Natural killer cell treated with Interleukin-12 subunit alpha and Interleukin-12 subunit beta and Interleukin-15 and Interleukin-18, amount 100 ng/mL, for 72 hours (primary cell): ENCODE results near the gene CIDEC. TPM values are rescaled to one million over a fixed set of nuclear protein-coding genes. Genes with fewer than 3 reads are reported as not detected.

ENCODE experiments used
- ATAC-seq, 2 donors: fragments of 150-1000 bp; cut with Tn5 transposase in 1 of 2; sonication (Bioruptor Pico), chemical (Tn5 transposase) in 1 of 2; 2 replicates each; pipeline ENCODE4 v1.10.0; 2021
- DNase-seq: peaks from one replicate; pipeline ENCODE4 v3.0.0; 2022; ENCODE audit warnings: low spot score
- H3K27ac Mint-ChIP-seq, 2 donors: 1 replicate in 1 of 2; 2 replicates in 1 of 2; pipeline ENCODE4 v1.8.0; 2022; ENCODE audit warnings: mixed read lengths in 2 of 2, mild to moderate bottlenecking in 1 of 2, moderate library complexity in 1 of 2
- H3K27me3 Mint-ChIP-seq, 2 donors: 1 replicate in 1 of 2; 2 replicates in 1 of 2; pipeline ENCODE4 v1.8.0; 2022; ENCODE audit warnings: mixed read lengths in 2 of 2
- H3K36me3 Mint-ChIP-seq: one replicate; pipeline ENCODE4 v1.8.0; 2022; ENCODE audit warnings: mixed read lengths
- H3K4me1 Mint-ChIP-seq, 2 donors: 1 replicate in 1 of 2; 2 replicates in 1 of 2; pipeline ENCODE4 v1.8.0; 2022; ENCODE audit warnings: low read depth in 2 of 2, mixed read lengths in 2 of 2, mild to moderate bottlenecking in 1 of 2
- H3K4me3 Mint-ChIP-seq: one replicate; pipeline ENCODE4 v1.8.0; 2022; ENCODE audit warnings: mixed read lengths
- H3K9me3 Mint-ChIP-seq: 2 replicates; pipeline ENCODE4 v1.8.0; 2022; ENCODE audit warnings: mixed read lengths
- total RNA-seq, 2 donors: library from RNA; stranded (reverse); gene quantifications; one replicate each; pipeline ENCODE4 v1.2.3, GENCODE V29; 2022

CIDEC gene
- total RNA-seq, 2 donors from 2014 or later = not detected

DNA sequence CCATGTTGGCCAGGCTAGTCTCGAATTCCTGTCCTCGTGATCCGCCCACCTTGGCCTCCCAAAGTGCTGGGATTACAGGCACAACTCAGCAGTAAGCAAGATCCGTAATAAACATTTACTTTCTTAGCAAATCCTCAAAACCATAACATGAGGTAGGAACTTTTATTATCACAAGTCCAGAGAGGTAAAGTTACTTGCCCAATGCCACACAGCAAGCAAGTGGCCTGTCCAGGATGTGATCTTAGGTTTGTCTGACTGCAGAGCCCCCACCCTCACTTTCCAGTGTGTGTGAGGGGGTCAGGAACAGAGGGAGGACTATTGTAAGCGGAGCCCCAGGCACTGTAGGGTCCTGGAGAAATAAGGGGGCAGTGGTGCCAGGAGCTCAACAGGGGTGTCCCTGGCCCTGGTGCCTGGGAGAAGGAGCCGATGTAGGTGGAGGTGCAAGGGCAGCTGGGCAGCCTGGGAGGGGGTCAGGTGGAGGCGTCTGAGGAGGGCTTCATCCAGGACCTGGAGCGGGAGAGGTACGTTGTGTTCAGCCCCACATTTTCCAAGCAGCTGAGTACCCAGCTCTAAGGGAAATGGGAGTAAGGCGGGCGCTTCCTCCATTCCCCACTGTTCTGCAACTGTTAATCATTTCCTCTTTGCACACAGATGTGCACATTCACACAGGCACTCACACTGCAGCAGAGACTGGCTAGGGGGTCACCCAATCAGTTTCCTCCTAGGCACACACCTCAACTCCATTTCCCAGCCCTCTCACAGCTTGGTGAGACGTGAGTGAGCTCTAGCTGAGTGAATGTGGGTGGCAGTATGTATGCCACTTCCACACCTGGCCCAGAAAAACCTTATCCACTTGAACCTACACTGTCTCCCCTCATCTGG lies 42.1 kb downstream of the CIDEC start:
- no peak overlapping the region for H3K27ac Mint-ChIP-seq
- no peaks in the 10 kb centered on the region for H3K9me3 Mint-ChIP-seq
- peaks cover 5% of the 10 kb centered on the region for H3K36me3 Mint-ChIP-seq
- H3K4me3 Mint-ChIP-seq = no peak overlapping the region
- DNase-seq (peak; percentile 22), ATAC-seq (no peak)
- no peaks in the 10 kb centered on the region for H3K27me3 Mint-ChIP-seq
- peaks cover 10 to 13% of the 10 kb centered on the region in 2 donors for H3K4me1 Mint-ChIP-seq

DNA sequence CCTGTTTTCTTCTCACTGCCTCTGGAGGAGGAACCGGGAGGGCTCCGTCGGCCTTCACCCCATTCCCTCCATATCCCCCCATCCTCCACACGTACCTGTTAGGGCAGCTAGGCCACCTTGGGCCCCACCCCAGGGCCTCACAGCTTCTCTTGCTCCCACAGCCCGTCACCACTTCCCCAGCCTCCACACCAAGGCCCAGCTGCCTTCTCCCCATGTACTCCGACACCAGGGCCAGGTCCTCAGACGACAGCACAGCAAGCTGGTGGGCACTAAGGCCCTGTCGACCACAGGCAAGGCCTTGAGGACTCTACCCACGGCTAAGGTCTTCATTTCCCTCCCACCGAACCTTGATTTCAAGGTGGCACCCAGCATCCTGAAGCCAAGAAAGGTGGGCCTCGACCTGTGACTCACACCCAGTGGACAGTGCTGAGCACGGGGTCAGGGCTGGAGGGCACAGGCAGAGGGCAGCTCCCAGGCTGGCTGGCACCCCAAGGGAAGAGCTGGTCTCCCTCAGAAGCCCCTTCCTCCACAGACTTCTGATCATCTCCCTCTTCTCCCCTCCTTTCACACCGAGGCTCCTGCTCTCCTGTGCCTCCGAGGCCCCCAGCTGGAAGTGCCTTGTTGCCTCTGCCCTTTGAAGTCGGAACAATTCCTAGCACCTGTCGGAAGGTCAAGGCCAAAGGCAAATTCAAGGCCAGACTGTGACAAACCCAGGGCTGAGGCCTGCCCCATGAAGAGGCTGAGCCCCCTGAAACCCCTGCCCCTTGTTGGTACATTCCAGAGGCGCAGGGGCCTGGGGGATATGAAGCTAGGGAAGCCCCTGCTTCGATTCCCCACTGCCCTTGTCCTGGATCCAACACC lies 45.3 kb downstream of the CIDEC start:
- H3K4me1 Mint-ChIP-seq = peaks cover 0 to 11% of the 10 kb centered on the region in 2 donors
- H3K9me3 Mint-ChIP-seq = no peaks in the 10 kb centered on the region
- DNase-seq = peak; percentile 40
- H3K4me3 Mint-ChIP-seq = no peak overlapping the region
- H3K27me3 Mint-ChIP-seq = no peaks in the 10 kb centered on the region
- no peak for ATAC-seq
- peak overlapping the region in 1 of 2 donors; percentile 50 for H3K27ac Mint-ChIP-seq
- H3K36me3 Mint-ChIP-seq = no peaks in the 10 kb centered on the region

DNA sequence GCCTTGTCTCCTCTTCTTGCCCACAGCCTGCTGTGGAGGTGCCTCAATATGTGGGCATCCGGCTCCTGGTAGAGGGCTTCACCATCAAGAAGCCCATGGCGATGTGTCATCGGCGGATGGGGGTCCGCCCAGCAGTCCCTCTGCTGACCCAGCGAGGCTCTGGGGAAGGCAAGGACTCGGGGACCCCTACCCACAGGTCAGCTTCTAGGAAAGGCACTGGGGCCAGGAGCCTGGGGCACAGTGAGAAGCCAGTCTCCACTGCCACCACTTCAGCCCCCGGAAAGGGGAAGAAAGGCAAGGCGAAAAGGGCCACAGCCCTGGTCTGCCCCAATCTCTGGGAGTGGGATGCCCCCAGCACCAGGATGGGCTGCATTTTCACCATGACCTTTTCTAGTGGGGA lies 47.0 kb downstream of the CIDEC start:
- DNase-seq = peak; percentile 54
- Mint-ChIP-seq H3K4me1 (peaks cover 0 to 11% of the 10 kb centered on the region in 2 donors), H3K27me3 (no peaks in the 10 kb centered on the region), H3K36me3 (no peaks in the 10 kb centered on the region), H3K4me3 (no peak overlapping the region), H3K27ac (no peak overlapping the region), H3K9me3 (no peaks in the 10 kb centered on the region)
- ATAC-seq = no peak

DNA sequence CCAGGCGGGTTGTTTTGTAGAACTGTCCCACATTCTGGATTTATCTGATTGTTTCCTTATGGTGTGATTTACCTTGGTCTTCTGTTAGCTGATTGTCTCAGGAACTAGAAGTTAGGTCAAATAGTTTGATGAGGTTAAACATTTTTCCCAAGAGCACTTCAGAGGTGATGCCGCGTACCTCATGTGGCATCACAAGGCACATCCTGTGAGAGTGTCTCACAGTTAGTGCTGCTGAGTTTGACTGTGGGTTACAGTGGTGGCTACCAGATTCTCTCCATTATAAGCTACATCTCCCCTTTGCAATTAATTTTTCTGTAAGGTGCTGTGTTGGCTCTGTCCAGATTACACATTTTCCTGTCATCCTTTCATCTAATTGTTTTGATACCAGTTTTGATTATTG lies 48.8 kb downstream of the CIDEC start:
- H3K36me3 Mint-ChIP-seq = no peaks in the 10 kb centered on the region
- H3K9me3 Mint-ChIP-seq = no peaks in the 10 kb centered on the region
- no peak for ATAC-seq
- H3K27ac Mint-ChIP-seq = no peak overlapping the region
- DNase-seq = peak; percentile 12
- peaks cover 0 to 12% of the 10 kb centered on the region in 2 donors for H3K4me1 Mint-ChIP-seq
- H3K4me3 Mint-ChIP-seq = no peak overlapping the region
- H3K27me3 Mint-ChIP-seq = no peaks in the 10 kb centered on the region

DNA sequence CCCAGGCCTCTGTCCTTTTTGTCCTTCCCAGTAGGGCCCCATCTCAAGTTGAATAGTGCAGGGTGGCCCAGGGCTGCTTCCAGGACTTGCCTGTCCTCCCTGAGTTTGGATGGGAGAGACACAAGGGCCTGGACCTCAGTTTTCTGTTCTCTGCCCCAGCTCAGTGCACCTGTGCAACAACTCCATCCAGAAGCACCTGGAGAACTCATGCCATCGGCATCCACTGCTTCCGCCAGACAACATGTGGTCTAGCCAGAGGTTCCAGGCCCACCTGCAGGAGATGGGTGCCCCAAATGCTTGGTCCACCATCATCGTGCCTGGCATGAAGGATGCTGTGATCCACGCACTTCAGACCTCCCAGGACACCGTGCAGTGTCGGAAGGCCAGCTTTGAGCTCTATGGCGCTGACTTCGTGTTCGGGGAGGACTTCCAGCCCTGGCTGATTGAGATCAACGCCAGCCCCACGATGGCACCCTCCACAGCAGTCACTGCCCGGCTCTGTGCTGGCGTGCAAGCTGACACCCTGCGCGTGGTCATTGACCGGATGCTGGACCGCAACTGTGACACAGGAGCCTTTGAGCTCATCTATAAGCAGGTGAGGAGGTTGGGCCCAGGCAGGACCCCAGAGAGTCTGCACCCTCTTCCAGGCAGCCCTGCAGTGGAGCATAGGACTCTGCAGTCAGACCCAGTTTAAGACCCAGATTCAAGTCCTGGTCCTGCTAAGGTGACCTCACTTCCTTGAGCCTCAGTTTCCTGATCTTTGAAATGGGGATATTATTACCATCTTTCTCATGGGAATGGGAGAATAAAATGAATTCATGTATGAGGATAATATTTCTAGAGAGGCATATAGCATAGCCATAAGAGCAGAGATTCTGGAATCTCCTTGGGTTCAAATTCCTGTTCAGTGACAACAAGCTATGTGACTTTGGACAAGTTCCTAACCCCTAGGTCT lies 51.0 kb downstream of the CIDEC start:
- H3K4me1 Mint-ChIP-seq = peaks cover 0 to 10% of the 10 kb centered on the region in 2 donors
- peak; percentile 55 for DNase-seq
- ATAC-seq = no peak
- no peaks in the 10 kb centered on the region for H3K27me3 Mint-ChIP-seq
- no peak overlapping the region for H3K27ac Mint-ChIP-seq
- H3K36me3 Mint-ChIP-seq = no peaks in the 10 kb centered on the region
- no peak overlapping the region for H3K4me3 Mint-ChIP-seq
- H3K9me3 Mint-ChIP-seq = no peaks in the 10 kb centered on the region

DNA sequence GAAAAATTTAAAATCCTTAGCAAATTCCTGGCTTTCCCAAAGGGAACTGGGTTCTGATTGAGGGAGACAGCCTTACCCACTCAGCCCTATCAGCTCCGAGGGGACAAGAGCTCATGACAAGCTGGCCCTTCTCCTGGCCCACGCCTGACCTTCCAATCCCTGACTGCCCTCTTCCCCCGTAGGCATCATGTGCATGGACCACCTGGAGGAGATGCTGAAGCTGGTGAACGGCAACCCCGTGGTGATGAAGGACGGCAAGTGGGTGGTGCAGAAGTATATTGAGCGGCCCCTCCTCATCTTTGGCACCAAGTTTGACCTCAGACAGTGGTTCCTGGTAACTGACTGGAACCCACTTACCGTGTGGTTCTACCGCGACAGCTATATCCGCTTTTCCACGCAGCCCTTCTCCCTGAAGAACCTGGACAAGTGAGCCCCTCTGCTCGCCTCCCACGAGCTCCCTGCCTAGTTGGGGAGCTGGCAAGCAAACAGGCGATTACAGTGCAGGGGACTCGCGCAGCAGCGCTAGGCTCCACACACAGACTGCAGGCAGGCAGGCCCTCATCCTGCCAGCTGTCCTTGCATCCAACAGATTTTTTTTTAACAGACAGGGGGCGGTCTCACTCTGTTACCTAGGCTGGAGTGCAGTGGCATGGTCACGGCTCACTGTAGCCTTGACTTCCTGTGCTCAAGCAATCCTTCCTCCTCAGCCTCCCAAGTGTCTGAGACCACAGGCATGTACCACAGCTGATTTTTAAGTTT lies 53.1 kb downstream of the CIDEC start:
- peaks cover 0 to 10% of the 10 kb centered on the region in 2 donors for H3K4me1 Mint-ChIP-seq
- no peak overlapping the region for H3K4me3 Mint-ChIP-seq
- DNase-seq (no peak), ATAC-seq (peak; percentile 48 to 67)
- H3K9me3 Mint-ChIP-seq = no peaks in the 10 kb centered on the region
- no peaks in the 10 kb centered on the region for H3K36me3 Mint-ChIP-seq
- peak overlapping the region in 1 of 2 donors; percentile 59 for H3K27ac Mint-ChIP-seq
- no peaks in the 10 kb centered on the region for H3K27me3 Mint-ChIP-seq

DNA sequence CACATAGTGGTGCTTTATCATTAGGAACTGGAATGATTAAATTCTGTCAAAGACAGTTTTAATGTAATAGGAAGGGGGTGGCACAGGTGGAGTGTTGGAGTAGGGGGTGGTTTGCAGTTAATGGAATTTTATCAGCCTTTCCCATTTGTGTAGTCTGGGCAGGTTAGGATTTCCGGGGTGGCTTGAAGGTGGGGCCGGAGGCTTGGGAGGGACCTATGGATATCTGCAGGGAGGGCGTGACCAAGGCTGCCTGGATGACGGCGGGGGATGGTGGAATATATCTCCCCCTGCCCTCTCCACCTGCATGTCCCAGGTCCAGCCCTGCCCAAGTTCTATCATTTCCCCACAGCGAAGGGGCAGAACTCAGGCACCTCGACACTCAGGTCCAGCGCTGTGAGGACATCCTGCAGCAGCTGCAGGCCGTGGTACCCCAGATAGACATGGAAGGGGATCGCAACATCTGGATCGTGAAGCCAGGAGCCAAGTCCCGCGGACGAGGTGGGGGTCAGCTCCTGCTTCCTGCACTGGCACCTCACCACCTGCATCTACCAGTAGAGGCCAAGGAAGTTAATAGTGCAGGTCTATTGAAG lies 54.5 kb downstream of the CIDEC start:
- Mint-ChIP-seq H3K9me3 (no peaks in the 10 kb centered on the region), H3K4me3 (no peak overlapping the region), H3K4me1 (peaks cover 0 to 4% of the 10 kb centered on the region in 2 donors), H3K27ac (no peak overlapping the region), H3K36me3 (no peaks in the 10 kb centered on the region), H3K27me3 (no peaks in the 10 kb centered on the region)
- DNase-seq (no peak), ATAC-seq (no peak)

DNA sequence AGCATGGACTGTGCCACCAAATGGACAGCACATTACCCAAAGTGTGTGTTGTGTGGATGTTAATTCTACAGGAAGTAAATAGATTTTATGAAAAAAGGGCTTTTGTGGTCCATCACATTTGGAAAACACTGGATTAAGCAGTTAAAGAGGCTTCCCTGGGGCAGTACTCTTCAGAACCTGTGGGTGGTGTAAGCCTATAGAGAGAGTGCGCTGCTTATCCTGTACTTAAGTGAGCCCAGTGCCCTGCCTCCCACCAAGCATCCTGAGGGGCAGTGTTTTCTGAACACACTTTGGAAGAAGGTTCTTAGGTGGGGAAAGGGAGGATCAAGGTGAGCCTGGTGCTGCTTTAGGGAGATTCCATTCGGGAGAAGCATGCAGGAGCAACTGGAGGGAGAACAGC lies 59.1 kb downstream of the CIDEC start:
- Mint-ChIP-seq H3K4me1 (peaks cover 0 to 6% of the 10 kb centered on the region in 2 donors), H3K9me3 (no peaks in the 10 kb centered on the region)
- ATAC-seq = no peak

DNA sequence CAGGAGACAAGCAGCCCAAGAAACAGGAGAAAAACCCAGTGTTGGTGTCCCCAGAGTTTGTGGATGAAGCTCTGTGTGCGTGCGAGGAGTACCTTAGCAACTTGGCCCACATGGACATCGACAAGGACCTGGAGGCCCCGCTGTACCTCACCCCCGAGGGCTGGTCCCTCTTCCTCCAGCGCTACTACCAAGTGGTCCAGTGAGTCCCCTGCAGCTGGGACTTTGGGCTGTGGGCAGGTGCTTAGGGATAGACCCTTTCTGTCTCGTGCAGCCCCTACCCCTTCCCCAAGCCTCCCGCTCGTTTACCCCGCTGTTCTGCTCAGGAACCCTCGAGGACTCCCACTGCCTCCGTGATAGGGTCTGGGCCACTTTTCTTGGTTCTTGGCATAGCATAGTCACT lies 59.5 kb downstream of the CIDEC start:
- H3K4me3 Mint-ChIP-seq = no peak overlapping the region
- ATAC-seq (peak in 1 of 2 donors; percentile 17), DNase-seq (no peak)
- no peak overlapping the region for H3K27ac Mint-ChIP-seq
- peaks cover 7% of the 10 kb centered on the region for H3K36me3 Mint-ChIP-seq
- H3K4me1 Mint-ChIP-seq = peaks cover 0 to 6% of the 10 kb centered on the region in 2 donors
- H3K9me3 Mint-ChIP-seq = no peaks in the 10 kb centered on the region
- no peaks in the 10 kb centered on the region for H3K27me3 Mint-ChIP-seq

More for the DNA sequence above, 59.1 kb downstream of the CIDEC start:
- Mint-ChIP-seq H3K27me3 (no peaks in the 10 kb centered on the region), H3K4me3 (no peak overlapping the region), H3K36me3 (peaks cover 7% of the 10 kb centered on the region), H3K27ac (no peak overlapping the region)
- no peak for DNase-seq

DNA sequence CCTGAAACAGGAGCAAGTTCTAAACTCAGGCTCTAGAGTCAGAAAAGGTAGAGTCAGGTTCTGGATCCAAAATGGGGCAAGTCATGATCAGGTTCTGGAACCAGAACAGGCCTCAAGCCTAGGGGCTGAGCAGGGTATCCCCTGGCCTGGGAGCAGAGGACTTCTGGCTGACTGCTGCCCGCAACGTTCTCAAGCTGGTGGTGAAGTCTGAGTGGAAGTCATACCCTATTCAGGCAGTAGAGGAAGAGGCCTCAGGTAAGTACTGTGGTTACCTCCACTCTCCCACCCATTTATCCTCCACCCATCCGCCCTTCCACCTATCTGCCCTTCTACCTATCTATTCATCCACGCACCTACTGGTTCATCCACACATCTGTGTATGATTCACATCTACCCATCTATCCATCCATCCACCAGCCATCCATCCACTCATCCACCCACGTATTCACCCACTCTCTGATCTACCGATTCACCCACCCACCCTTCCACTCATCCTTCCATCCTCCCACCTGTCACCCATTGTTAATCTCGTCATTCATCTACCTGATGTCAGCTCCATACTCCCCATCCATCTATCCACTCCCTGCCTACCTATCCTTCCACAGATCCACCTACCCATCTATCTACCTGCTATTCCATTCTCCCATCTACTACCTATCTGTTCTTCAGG lies 61.3 kb downstream of the CIDEC start:
- ATAC-seq (no peak), DNase-seq (no peak)
- H3K27ac Mint-ChIP-seq = no peak overlapping the region
- no peaks in the 10 kb centered on the region for H3K27me3 Mint-ChIP-seq
- H3K9me3 Mint-ChIP-seq = no peaks in the 10 kb centered on the region
- peaks cover 0 to 6% of the 10 kb centered on the region in 2 donors for H3K4me1 Mint-ChIP-seq
- H3K36me3 Mint-ChIP-seq = peaks cover 7% of the 10 kb centered on the region
- H3K4me3 Mint-ChIP-seq = no peak overlapping the region

DNA sequence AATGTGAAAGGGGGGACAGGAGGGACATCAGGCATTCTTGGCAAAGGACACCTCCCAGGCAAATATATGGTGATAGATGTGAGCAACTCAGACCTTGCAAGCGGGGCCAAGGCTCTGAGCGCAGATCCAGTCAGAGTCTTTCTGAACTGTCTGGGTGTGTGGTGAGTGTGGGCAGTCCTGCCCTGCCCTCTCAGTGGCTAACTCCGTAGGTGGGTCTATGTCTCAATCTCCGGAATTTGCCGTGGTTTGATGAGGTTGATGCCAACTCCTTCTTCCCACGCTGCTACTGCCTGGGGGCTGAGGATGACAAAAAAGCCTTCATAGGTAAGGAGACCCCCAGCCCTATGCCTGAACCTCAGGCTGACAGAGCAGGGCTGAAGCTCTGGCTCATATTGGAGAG lies 62.6 kb downstream of the CIDEC start:
- Mint-ChIP-seq H3K4me3 (no peak overlapping the region), H3K27ac (no peak overlapping the region), H3K36me3 (peaks cover 7% of the 10 kb centered on the region), H3K4me1 (peaks cover 0 to 6% of the 10 kb centered on the region in 2 donors), H3K9me3 (no peaks in the 10 kb centered on the region), H3K27me3 (no peaks in the 10 kb centered on the region)
- no peak for ATAC-seq
- no peak for DNase-seq
